B cell (primary cell): ENCODE results near the gene LIN37. TPM values are rescaled to one million over a fixed set of nuclear protein-coding genes. Genes with fewer than 3 reads are reported as not detected.

Source experiments
- ATAC-seq: fragments of 200-7000 bp; cut with Tn5 transposase; one replicate; pipeline ENCODE4 v1.10.0; 2021; ENCODE audit warnings: low read depth, mild to moderate bottlenecking, moderate number of reproducible peaks, moderate library complexity
- CTCF ChIA-PET: fragments of 350-600 bp; sonication (Branson Sonifier 250); formaldehyde crosslinking; loops from one replicate; lab custom pipeline; 2021; ENCODE audit warnings: antibody characterized with exemption, inconsistent platforms; lab: Charles Lee
- POLR2A ChIA-PET: fragments of 350-600 bp; sonication (Branson Sonifier 250); formaldehyde crosslinking; loops from one replicate; lab custom pipeline; 2021; ENCODE audit warnings: antibody characterized with exemption; lab: Charles Lee
- DNase-seq: peaks from one replicate; pipeline ENCODE4 v3.0.0; 2013
- H2AFZ ChIP-seq: 2 replicates; pipeline ENCODE4 v1.6.1; 2012; ENCODE audit warnings: mild to moderate bottlenecking, low read depth, low read length; ENCODE audit not compliant: insufficient read depth, poor library complexity, severe bottlenecking
- H3K27ac ChIP-seq, 2 donors: 1 replicate in 1 of 2; 2 replicates in 1 of 2; pipeline ENCODE4 v1.5.1; 2012 to 2013; ENCODE audit warnings: low read length in 2 of 2, mild to moderate bottlenecking in 2 of 2, moderate library complexity in 1 of 2
- H3K27me3 ChIP-seq, 4 experiments: fragments of 200-600 bp in 1 of 4; sonication (generic) in 1 of 4; replicated peaks in 1 of 4; 1 replicate in 2 of 4; 2 replicates in 2 of 4; pipeline versions ENCODE4 v1.6.1 to v1.7.0; 2013 to 2016; ENCODE audit warnings: low read length in 3 of 4, mild to moderate bottlenecking in 2 of 4, mixed read lengths in 1 of 4, moderate library complexity in 1 of 4; ENCODE audit not compliant: insufficient read depth in 4 of 4, control insufficient read depth in 3 of 4; ENCODE audit errors: control extremely low read depth in 1 of 4
- H3K36me3 ChIP-seq, 2 experiments: replicated peaks in 1 of 2; 1 replicate in 1 of 2; 2 replicates in 1 of 2; pipeline versions ENCODE4 v1.6.1 to v1.7.1; 2013; ENCODE audit warnings: low read length in 1 of 2; ENCODE audit not compliant: insufficient read depth in 2 of 2, control insufficient read depth in 1 of 2; ENCODE audit errors: control extremely low read depth in 1 of 2, extremely low read depth in 1 of 2
- H3K4me1 ChIP-seq, 2 donors: fragments of 200-600 bp in 1 of 2; sonication (generic) in 1 of 2; 1 replicate in 1 of 2; 2 replicates in 1 of 2; pipeline versions ENCODE4 v1.5.1 to v1.6.1; 2013 to 2017; ENCODE audit warnings: low read length in 2 of 2; ENCODE audit not compliant: control insufficient read depth in 2 of 2, insufficient read depth in 2 of 2
- H3K4me2 ChIP-seq: replicated peaks from 2 replicates; pipeline ENCODE3; 2012; ENCODE audit warnings: mild to moderate bottlenecking, low read depth, low read length; ENCODE audit not compliant: poor library complexity, severe bottlenecking
- H3K4me3 ChIP-seq, 5 experiments: fragments of 200-600 bp in 1 of 5; sonication (generic) in 1 of 5; 1 replicate in 3 of 5; 2 replicates in 2 of 5; pipeline versions ENCODE4 v1.5.1 to v1.7.0; 2011 to 2016; ENCODE audit warnings: low read length in 4 of 5, mild to moderate bottlenecking in 4 of 5, low read depth in 2 of 5, control low read depth in 1 of 5, moderate library complexity in 1 of 5; ENCODE audit not compliant: insufficient read depth in 1 of 5; ENCODE audit errors: control extremely low read depth in 1 of 5, extremely low read depth in 1 of 5
- H3K79me2 ChIP-seq: fragments of 200-600 bp; sonication (generic); one replicate; pipeline ENCODE4 v1.6.0; 2016; ENCODE audit warnings: low read length; ENCODE audit not compliant: control insufficient read depth, insufficient read depth
- H3K9ac ChIP-seq: fragments of 200-600 bp; sonication (generic); 2 replicates; pipeline ENCODE4 v1.6.1; 2017; ENCODE audit warnings: mild to moderate bottlenecking, low read length, moderate library complexity
- H3K9me3 ChIP-seq, 3 donors: one replicate each; pipeline versions ENCODE4 v1.6.1 to v1.7.1; 2013; ENCODE audit warnings: low read length in 2 of 3; ENCODE audit not compliant: control insufficient read depth in 2 of 3, insufficient read depth in 1 of 3; ENCODE audit errors: control extremely low read depth in 1 of 3
- H4K20me1 ChIP-seq: 2 replicates; pipeline ENCODE4 v1.6.0; 2012; ENCODE audit warnings: mild to moderate bottlenecking, low read length; ENCODE audit not compliant: insufficient read depth, control insufficient read depth, poor library complexity, severe bottlenecking
- H3K27ac Mint-ChIP-seq: one replicate; pipeline ENCODE4 v1.8.0; 2021; ENCODE audit warnings: mixed read lengths
- H3K27me3 Mint-ChIP-seq: one replicate; pipeline ENCODE4 v1.8.0; 2021; ENCODE audit warnings: mixed read lengths
- H3K4me1 Mint-ChIP-seq: one replicate; pipeline ENCODE4 v1.8.0; 2021; ENCODE audit warnings: mixed read lengths
- H3K4me3 Mint-ChIP-seq: one replicate; pipeline ENCODE4 v1.8.0; 2021; ENCODE audit warnings: mixed read lengths
- H3K9me3 Mint-ChIP-seq: one replicate; pipeline ENCODE4 v1.8.0; 2022; ENCODE audit warnings: mixed read lengths; ENCODE audit not compliant: insufficient read depth
- CTCF ChIP-seq: fragments of 200-600 bp; IDR thresholded peaks from one replicate; pipeline ENCODE4 v1.8.0; 2022; ENCODE audit warnings: antibody characterized with exemption, mild to moderate bottlenecking
- EZH2 ChIP-seq: IDR thresholded peaks from 2 replicates; pipeline ENCODE4 v1.6.1; 2012; ENCODE audit warnings: borderline replicate concordance, low read depth, mild to moderate bottlenecking, moderate library complexity, low read length; ENCODE audit not compliant: insufficient read depth, poor library complexity, severe bottlenecking
- WGBS: methylation state at CpG from one replicate; pipeline ENCODE4 v1.1.5; 2013; ENCODE audit warnings: missing lambda C conversion rate; ENCODE audit not compliant: insufficient coverage; 5-methylcytosine and 5-hydroxymethylcytosine counted together
- intact Hi-C: fragments of 100-400 bp; cut with micrococcal nuclease; formaldehyde crosslinking; loops from one replicate; pipeline ENCODE4 v1.10.0; 2022
- polyA plus RNA-seq: library from polyadenylated mRNA; depleted of rRNA; stranded (reverse); fragments of >200 nt; gene quantifications from 2 replicates; pipeline ENCODE4 v1.2.3, GENCODE V29; 2012
- total RNA-seq, 2 donors: library from RNA; stranded (reverse); fragments of 120-200 nt in 1 of 2; gene quantifications; 1 replicate in 1 of 2; 2 replicates in 1 of 2; pipeline versions ENCODE4 v1.2.3 to v1.2.4, GENCODE V29; 2013 to 2022

The LIN37 gene
- total and polyA plus RNA-seq, 2 donors (not counting 1 experiment from before 2014, with no cell fraction given) = 22.3 to 64.1 TPM

GRCh38 chr19:35729763-35730162 is 18.6 kb upstream of the LIN37 start:
- ChIA-PET POLR2A (no interaction called here), CTCF (no interaction called here)
- Mint-ChIP-seq H3K27me3 (no peaks in the 10 kb centered on the region), H3K4me1 (peaks cover 6% of the 10 kb centered on the region), H3K27ac (no peak overlapping the region), H3K9me3 (no peaks in the 10 kb centered on the region), H3K4me3 (no peak overlapping the region)
- H2AFZ ChIP-seq = no peak overlapping the region
- peaks cover 43% of the 10 kb centered on the region for H4K20me1 ChIP-seq
- no peak overlapping the region for H3K4me3 ChIP-seq
- H3K4me2 ChIP-seq = no peak overlapping the region
- DNase-seq (no peak), ATAC-seq (no peak)
- H3K27ac ChIP-seq = no peak overlapping the region
- H3K79me2 ChIP-seq = peaks cover 55% of the 10 kb centered on the region
- no peak overlapping the region for H3K9ac ChIP-seq
- H3K4me1 ChIP-seq = no peaks in the 10 kb centered on the region
- WGBS = 93% methylated on average over 11 of the region's 11 CpGs
- no peaks in the 10 kb centered on the region for H3K27me3 ChIP-seq
- peaks cover 7 to 87% of the 10 kb centered on the region in 2 experiments for H3K36me3 ChIP-seq
- intact Hi-C loops = no loop called here
- no peaks in the 10 kb centered on the region for H3K9me3 ChIP-seq
- TF ChIP-seq EZH2 (no peak), CTCF (no peak)

DNA sequence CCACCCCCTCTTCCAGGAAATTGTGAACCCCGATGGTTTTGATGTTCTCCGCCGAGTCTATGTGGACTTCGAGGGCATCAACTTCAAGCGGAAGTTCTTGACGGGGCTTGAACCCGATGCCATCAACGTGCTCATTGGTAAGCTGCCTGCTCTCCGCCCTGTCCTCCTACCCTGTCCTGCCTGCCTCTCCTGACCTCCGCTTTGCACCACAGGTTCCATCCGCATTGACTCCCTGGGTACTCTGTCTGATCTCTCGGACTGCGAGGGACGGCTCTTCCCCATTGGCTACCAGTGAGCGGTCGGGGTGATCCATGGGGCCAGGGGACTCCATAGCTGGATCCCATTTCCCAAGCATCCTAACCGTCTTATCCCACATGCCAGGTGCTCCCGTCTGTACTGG is 18.1 kb upstream of the LIN37 start:
- Histone ChIP-seq H4K20me1 (peaks cover 46% of the 10 kb centered on the region), H2AFZ (no peak overlapping the region), H3K9me3 (no peaks in the 10 kb centered on the region), H3K27ac (no peak overlapping the region), H3K79me2 (peaks cover 52% of the 10 kb centered on the region), H3K4me3 (no peak overlapping the region), H3K4me1 (no peaks in the 10 kb centered on the region), H3K27me3 (no peaks in the 10 kb centered on the region), H3K36me3 (peaks cover 7 to 87% of the 10 kb centered on the region in 2 experiments), H3K9ac (no peak overlapping the region), H3K4me2 (no peak overlapping the region)
- no peak overlapping the region for H3K27ac Mint-ChIP-seq
- CTCF ChIA-PET = no interaction called here
- no peak overlapping the region for H3K4me3 Mint-ChIP-seq
- intact Hi-C loops = no loop called here
- no peak for DNase-seq
- H3K4me1 Mint-ChIP-seq = peaks cover 7% of the 10 kb centered on the region
- WGBS = 97% methylated on average over 18 of the region's 18 CpGs
- H3K9me3 Mint-ChIP-seq = no peaks in the 10 kb centered on the region
- ATAC-seq = no peak
- POLR2A ChIA-PET = interaction anchor here (0.6 kb wide), 1 partner anchor 10 kb away, joined by 6 read pairs; no protein-coding TSS in a partner anchor
- TF ChIP-seq EZH2 (no peak), CTCF (no peak)
- no peaks in the 10 kb centered on the region for H3K27me3 Mint-ChIP-seq
